C1 segment of cervical spinal cord (tissue), 14 donors: ENCODE results near the gene DBF4B.
A peak's percentile ranks its signal among the peaks of the same experiment; 100 is the strongest.
"Not testable (repeated sequence)": the region's sequence is repeated elsewhere in the genome, so short reads cannot be mapped to it uniquely, and the experiment has no call there.

Experiments
- DNase-seq, 14 donors: peaks; one replicate each; lab custom pipeline; 2025; lab: John Stamatoyannopoulos, UW

The DBF4B gene, protein sequence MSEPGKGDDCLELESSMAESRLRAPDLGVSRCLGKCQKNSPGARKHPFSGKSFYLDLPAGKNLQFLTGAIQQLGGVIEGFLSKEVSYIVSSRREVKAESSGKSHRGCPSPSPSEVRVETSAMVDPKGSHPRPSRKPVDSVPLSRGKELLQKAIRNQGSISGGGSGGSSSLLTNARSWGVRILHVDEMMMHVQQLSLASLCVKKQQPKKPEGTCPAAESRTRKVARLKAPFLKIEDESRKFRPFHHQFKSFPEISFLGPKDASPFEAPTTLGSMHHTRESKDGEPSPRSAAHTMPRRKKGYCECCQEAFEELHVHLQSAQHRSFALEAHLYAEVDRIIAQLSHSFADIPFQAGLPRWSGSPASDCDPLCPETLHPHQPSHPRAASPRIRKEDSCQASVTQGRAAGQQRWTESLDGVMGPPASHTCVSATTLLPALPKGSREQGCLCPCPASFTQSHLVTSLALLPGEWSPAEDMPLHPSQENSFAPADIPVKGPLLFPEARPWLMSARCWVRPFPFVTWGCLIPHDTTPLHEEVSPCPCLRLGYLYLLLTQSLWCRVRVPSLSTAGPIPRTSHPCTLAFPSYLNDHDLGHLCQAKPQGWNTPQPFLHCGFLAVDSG

DNA sequence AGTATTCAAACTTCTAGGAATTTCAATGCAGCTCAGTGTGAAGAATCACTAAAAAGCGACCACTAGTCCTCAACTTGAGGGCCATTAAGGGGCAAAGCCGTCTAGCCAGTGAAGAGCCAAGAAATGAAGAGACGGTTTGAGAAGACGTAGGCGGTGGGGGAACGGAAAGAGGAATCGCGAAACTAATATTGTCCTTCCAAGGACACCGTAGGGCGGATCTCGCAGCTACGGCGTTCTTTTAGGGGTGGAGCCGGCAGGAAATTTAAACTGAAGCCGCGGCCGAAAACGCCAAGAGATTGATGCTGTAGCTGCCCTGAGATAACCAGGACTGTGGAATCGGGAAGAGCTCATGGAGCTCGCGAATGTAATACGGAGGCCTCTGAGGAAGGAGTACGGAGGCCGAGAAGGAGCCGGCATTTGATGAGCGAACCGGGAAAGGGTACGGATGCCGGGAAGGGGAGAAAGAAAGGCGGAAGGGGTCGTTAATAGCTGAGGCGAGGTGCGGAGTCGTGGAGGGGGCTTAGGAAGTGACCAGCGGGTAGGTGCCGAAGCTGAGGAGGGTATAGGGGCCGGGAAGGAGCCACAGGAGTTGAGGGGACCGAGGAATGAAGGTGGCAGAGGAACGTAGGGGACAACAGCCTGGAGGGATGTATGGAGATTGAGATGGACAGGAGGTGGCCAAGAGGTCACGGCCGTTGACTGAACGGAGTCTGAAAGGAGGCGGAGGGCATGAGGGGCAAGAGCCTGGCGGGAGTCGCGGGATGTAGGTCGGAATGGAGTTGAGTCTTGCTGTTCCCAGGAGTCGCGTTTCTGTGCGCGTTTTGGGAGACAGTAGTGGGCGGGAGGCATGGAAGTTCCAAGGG, at the start of gene DBF4B:
Gene DBF4B (plus strand): TSS at position 265 of the 863 bp plus-strand sequence. CDS start 156 bp downstream, at position 421.
- peak in 13 of 14 donors; percentile 21 to 82 (median 72) for DNase-seq

DNA sequence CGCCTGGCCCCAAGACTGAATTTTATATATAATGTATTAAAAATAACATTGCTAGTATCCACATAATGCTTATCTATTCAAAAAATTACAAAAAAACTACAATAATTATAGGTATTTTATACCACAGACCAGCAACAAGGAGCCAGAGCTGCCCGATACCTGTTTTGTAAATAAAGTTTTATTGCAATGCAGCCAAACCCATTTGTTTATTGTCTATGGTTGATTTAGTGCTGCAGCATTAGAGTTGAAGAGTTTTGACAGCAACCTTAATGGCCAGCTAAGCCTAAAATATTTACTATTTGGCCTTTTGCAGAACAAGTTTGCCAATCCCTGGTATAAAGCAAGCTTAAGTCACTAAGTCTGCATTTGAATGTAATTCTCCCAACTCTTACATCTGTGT, 46.6 kb upstream of the DBF4B start:
- DNase-seq = no peak

DNA sequence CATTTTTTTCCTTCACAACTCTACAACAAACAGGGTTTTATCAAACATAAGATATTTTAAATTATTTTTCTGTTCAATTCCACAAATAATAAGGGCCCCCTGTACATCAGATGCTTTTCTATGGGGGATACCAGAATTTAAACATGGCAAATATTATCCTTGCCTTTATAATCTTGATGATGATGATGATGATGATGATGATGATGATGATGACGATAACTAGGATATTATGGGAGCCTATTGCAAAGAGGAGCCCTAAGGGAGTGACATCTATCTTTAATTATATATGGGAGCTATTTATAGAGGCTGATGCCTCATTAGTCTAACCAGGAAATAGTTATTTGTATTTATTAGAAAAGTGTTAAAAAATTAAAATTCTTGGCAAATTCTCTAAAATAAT, 45.4 kb upstream of the DBF4B start:
- DNase-seq = no peak

DNA sequence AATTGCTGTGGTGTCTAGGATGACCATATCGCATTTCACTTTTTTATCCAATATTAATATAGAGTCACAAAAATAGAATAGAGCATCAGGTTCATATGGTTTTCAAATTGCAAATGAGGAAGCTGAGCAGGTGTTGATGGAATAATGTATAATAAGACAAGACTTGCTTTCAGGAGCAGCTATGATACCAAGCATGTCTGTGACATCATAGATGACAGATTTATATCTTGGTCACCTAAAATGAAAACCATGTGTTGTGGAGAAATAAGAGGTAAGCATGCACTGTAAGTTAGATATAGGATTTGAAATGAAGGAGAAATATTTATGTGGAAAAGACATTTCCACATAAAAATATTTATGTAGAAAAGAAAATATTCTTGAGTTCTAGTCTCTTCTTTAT, 43.6 kb upstream of the DBF4B start:
- DNase-seq = no peak

DNA sequence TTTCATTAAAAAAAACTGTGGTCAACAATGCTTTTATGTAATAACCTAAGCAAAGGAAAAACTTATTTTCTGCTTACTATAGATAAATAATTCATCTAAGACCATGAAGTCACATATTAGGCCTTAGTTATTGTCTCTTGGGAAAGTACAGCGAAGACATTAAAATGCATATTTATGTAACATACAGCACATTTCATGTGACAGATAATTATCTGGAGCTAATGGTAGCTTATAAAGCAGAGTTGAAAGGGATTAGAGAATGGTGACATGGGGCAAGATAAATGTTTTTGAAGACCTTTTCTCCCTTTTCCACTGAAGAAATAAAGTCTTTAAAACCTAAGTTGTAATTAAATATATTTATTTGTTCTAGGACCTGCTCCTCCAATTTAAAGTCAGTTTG, 42.5 kb upstream of the DBF4B start:
- DNase-seq = no peak

DNA sequence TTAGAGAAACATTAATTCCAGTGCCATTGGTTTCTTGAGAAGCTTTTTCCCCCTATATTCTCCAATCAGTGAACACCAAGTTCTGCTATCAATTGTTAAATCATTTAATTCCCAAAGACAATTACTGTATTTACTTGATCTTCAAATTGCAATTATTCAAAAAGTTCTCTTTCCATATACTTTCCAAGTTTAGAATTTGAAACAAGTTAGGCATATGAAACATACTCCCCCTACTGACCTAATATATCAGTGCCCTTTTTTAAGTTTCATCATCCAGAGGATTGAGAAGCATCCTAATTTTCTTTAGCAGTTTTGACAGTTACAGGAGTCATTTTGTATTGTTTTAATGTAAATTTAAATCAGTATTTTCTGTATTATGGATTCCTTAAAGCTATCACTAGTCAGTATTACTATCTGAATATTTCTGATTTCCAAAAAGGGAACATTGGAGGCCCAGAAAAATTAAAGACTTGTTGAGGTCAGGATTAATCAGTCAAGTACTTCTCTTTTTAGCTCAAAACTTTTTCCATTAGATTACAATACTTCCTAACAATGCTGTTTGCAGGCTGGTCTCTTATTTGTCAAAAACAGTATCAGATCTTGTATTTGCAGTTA, 35.9 kb upstream of the DBF4B start:
- DNase-seq = no peak

DNA sequence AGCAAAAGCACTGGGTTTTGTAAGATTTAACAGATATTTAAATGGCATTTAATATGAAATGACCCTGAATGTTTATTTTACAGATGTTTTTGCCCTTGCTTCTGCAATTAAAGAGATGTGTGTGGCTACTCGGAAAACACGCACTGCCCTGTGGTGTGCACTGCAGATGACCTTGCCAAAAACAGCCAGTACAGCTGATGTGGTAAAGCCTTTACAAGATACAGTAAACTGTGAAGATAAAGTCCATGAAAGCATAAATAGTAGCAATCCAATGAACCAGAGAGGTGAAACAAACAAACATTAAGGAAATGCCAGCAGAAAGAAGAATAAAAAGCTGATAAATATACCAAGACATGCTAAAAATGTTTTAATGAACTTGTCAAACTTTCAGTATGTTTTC, 34.6 kb upstream of the DBF4B start:
- DNase-seq = no peak

DNA sequence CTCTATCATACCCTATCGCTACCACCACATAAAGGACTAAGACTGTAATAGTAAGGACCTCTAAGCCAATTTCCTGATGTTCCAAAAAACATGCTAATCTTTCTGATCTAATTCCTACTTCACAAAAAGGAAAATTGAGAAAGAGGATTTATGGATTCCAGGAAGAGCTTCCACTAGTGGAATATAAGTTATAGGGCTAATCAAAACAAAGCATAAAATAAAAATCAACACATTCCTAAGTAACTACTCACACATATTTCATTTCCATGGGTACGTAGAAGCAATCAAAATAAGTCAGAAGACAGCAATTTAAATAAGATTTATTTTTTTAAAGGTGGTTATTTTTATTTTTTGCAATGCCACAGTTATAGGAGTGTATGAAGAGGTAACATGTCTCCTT, 31.3 kb upstream of the DBF4B start:
- no peak for DNase-seq

DNA sequence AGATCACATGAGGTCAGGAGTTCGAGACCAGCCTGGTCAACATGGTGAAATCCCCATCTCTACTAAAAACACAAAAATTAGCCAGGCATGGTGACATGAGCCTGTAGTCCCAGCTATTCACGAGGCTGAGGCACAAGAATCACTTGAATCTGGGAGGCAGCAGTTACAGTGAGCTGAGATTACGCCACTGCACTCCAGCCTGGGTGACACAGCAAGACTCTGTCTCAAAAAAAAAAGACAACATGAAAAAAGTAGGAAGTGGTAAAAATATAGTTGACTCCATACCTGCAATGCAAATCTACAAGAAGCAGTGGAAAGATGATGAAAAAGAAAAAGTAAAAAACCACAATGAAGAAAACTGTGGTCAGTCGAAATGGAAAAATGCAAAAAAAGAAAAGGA, 25.2 kb upstream of the DBF4B start:
- not testable (repeated sequence) for DNase-seq

DNA sequence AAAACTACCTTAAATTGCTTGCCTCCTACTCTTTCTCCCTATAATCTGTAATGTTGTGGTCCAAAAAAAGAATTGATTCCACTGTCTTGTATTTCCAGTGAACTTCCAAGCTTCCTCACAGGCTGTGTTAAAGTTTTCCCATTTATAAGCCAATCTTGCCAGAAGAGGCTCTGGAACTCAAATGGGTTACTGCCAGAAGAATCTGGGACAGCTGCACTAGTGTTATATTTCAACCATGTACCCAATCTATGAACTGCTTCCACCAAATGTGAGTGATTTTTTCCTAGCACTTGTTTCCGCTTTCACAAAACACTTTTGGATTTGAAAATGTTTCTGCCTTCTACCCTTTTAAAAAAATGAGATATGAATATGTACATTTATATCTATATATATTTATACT, 20.7 kb upstream of the DBF4B start:
- no peak for DNase-seq

DNA sequence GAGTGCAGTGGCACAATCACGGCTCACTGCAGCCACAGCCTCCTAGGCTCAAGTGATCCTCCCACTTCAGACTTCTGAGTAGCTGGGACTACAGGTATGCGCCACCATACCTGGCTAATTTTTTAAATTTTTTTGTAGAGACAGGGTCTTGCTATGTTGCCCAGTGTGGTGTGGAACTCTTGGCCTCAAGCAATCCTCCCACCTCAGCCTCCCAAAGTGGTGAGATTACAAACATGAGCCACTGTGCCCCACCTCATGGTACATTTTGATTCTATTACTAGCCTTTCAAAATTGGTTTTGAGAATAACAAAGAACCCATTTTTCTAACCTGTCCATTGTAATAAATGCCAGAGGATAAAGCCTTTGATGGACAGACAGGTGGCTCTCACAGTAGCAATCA, 20.3 kb upstream of the DBF4B start:
- DNase-seq = no peak

DNA sequence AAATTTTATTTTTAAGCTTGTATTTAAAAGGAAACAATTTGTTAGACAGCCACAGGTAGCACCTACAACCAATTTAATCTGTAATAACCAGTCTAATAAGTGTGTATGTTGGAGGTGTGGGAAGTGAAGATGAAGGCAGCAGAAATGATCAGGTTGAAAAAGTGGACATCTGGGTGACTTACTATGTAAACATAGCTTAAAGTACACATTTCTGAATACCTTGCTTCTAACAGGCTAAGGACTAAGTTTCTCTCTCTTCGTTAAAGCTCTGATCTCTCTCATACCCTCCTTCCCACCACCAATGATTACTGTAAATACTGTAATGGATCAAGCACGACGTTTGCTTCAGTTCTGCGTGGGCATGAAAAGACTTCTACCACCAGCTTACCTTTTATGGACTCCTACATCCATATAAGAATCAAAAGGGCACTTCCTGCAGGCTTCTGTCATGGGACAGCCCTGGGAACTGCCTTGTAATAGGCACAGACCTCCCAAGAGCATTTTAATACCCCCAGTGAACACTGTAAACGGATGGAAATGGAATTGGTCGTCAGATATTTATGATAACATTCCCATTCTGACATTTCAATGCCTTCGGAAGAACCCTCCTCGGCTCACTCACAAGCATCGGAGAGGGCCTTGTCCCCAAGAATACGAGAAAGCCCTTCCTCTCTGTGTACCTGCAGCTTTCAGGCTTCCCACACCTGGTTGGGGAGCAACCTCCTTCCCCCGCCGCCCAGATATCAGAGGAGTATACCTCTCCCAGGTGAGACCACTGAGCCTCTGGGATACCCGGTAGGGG, 19.6 kb upstream of the DBF4B start:
- DNase-seq = peak in 1 of 14 donors; percentile 26

DNA sequence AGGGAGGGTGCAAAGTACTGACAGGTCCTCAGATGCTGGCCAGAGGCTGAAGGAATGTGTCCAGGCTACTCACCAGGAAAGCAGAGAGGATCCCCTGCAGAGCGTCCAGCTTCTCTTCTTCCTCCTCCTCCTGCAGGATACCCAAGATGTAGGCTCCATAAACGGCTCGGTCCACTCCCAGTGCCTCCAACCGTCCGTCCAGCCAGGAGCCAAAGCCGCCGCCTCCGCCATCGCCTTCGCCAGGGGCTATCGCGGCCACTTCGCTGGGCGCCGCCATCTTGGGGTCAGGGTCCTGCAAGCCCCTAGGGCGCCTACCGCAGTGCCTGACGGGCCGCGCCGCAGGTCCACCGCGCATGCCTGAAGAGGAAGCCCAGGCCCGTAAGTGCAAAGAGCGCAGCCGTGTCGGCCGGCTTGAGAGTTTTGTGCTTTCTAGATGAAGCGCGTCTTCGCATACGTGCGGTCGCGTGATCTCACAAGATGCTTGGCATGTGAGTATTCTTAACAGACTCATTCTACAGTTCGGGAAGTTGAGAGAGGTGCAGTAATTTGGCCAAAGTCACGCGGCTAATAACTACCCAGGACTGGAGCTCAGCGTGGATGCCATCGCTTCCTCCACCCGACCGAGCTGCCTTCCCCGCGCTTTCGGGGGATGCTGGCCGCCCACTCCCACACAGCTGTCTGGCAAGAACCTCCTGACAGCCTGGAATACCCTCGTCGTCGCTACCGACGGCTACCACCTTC, 18.8 kb upstream of the DBF4B start, which contains the start of gene CCDC43:
Gene CCDC43 (minus strand): TSS at position 300 of the 741 bp plus-strand sequence. CDS start 23 bp downstream, at position 277.
- peak; percentile 34 to 89 (median 74) for DNase-seq

DNA sequence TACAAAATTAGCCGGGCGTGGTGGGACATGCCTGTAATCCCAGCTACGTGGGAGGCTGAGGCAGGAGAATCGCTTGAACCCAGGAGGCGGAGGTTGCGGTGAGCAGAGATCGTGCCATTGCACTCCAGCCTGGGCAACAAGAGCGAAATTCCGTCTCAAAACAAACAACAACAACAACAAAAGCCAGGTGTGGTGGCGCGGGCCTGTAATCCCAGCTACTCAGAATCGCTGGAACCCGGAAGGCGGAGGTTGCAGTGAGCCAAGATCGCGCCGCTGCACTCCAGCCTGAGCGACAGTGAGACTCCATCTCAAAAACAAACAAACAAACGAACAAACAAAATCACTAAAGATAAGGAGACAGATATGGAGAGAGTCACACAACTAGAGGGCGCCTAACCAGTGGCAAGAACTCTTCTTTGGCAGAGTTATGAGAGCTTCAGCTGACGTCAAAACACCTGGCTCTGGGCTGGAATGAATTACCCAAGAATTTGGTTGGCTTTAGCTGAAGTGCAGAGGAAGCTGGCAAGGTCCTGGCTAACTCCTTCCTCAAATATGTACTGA, 17.6 kb upstream of the DBF4B start:
- not testable (repeated sequence) for DNase-seq

DNA sequence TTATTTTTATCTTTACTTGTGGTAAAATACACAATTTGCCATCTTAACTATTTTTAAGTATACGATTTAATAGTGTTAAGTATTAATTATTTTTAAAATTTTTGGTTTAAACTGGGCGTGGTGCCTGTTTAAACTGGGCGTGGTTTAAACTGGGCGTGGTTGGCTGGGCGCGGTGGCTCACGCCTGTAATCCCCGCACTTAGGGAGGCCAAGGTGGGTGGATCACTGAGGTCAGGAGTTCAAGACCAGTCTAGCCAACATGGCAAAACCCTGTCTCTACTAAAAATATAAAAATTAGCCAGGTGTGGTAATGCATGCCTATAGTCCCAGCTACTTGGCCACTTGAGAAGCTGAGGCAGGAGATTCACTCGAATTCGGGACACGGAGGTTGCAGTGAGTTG, 14.9 kb upstream of the DBF4B start:
- no peak for DNase-seq

DNA sequence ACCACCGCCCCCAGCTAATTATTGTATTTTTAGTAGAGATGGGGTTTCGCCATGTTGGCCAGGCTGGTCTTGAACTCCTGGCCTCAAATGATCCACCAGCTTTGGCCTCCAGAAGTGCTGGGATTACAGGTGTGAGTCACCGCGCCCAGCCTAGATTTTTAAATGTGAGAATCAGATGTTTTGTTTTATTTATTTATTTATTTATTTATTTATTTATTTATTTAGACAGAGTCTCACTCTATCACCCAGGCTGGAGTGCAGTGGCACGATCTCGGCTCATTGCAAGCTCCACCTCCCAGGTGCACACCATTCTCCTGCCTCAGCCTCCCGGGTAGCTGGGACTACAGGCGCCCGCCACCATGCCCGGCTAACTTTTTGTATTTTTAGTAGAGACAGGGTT, 8.2 kb upstream of the DBF4B start:
- not testable (repeated sequence) for DNase-seq

DNA sequence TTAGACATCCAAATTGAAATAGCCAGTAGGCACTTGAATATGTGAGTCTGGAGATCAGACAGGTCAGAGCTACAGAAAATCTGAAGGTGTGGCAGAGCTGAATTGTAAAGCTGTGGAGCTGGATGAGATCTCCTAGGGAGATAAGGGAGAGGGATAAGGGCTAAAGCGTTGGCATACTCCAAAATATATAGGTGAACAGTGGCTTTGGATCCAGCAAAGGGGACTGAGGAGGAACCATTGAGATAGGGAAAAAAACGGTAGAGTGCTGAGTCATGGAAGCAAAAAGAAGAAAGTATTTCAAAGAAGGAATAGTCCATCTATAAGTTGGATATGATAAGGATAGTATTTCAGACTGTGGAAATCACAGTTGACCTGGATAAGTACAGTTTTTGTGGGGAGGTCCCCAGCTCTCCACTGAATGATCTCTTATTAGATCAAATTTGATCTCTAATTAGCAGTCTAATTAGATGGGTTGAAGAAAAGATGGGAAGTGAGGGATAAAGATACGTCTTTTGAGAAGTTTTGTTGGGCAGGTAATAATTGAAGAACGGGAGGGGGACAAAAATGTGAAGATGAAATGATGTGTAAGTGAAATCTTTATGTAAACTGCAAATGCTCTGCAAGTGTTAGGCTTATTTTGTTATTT, 587 bp upstream of the DBF4B start:
- no peak for DNase-seq

DNA sequence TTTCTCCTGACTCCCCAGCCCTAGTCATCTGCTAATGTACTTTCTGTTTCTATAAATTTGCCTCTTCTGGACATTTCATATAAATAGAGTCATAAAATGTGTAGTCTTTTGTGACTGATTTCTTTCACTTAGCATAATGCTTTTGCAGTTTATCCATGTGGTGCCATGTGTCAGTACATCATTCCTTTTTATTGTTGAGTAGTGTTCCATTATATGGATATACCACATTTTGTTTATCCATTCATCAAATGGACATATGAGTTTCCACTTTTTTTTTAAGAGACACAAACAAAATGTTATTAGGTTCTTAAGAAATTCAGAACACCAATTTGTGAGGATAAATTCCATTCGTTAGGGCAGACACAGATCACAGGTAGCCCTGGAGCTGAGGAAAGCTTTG, 11.0 kb downstream of the DBF4B start:
- no peak for DNase-seq

DNA sequence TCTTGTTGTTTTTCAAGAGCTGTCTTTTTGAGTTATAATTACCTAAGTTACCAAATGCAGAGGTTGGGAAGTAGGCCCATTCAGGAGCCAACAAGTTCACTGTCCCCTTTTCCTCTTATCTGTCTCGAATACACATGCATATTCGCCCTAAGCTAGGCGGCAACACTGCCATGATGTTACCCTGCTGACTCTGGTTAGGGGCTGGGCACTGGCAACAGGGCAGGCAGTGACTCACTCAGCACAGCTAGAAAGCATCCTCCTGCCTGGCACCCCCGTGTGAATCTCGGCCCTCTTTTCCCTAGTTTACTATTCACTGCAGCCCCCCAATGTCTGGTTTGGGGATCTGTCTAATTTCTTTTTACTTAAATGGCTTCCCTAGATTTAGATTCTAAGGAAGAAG, 13.8 kb downstream of the DBF4B start:
- DNase-seq = no peak
